GM10266 (cell line): ENCODE measurements around the gene ARTN.

Experiments used
- DNase-seq: peaks from one replicate; pipeline ENCODE4 v3.0.0; 2012; ENCODE audit errors: extremely low spot score
- TF ChIP-seq, protein P1 (sequence below): IDR thresholded peaks from 2 replicates; pipeline ENCODE4 v1.5.1; 2012; ENCODE audit warnings: mild to moderate bottlenecking, low read depth; ENCODE audit not compliant: control insufficient read depth, insufficient read depth; ENCODE audit errors: missing control alignments

ARTN gene

DNA sequence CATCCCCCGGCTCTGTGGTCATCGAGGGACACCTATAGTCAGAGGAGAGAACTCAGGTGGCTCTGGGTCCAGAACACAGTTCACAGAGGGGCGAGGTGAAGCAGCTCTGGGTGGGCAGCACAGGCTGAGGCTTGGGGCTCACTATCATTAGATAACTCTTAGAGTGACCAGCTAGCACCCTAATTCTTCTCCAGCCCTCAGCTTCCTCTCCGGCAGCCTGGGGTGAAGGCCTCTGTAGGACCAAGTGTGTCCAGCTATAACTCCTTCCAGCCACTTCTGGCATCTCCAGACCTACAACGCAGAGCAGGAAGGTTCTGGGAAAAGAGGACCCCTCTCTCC, 1.4 kb downstream of the ARTN start:
- DNase-seq, result no peak
- TF ChIP-seq, protein P1, sequence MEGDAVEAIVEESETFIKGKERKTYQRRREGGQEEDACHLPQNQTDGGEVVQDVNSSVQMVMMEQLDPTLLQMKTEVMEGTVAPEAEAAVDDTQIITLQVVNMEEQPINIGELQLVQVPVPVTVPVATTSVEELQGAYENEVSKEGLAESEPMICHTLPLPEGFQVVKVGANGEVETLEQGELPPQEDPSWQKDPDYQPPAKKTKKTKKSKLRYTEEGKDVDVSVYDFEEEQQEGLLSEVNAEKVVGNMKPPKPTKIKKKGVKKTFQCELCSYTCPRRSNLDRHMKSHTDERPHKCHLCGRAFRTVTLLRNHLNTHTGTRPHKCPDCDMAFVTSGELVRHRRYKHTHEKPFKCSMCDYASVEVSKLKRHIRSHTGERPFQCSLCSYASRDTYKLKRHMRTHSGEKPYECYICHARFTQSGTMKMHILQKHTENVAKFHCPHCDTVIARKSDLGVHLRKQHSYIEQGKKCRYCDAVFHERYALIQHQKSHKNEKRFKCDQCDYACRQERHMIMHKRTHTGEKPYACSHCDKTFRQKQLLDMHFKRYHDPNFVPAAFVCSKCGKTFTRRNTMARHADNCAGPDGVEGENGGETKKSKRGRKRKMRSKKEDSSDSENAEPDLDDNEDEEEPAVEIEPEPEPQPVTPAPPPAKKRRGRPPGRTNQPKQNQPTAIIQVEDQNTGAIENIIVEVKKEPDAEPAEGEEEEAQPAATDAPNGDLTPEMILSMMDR, result no peak

DNA sequence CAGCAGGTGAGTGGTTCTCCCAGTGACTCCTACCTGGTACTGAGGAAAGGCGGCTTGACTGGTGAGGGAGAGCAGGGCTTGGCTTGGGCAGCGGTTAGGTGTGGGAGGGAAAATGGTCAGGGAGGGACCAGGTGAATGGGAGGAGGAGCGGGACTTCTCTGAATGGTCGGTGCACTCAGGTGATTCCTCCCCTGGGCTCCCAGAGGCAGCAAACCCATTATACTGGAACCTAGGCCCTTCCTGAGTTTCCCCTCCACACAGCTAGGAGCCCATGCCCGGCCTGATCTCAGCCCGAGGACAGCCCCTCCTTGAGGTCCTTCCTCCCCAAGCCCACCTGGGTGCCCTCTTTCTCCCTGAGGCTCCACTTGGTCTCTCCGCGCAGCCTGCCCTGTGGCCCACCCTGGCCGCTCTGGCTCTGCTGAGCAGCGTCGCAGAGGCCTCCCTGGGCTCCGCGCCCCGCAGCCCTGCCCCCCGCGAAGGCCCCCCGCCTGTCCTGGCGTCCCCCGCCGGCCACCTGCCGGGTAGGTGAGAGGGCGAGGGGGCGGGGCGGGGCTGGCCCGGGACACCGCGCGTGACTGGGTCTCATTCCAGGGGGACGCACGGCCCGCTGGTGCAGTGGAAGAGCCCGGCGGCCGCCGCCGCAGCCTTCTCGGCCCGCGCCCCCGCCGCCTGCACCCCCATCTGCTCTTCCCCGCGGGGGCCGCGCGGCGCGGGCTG, 2.3 kb downstream of the ARTN start:
- TF ChIP-seq, protein P1, result no peak
- DNase-seq, result peak; percentile 42

DNA sequence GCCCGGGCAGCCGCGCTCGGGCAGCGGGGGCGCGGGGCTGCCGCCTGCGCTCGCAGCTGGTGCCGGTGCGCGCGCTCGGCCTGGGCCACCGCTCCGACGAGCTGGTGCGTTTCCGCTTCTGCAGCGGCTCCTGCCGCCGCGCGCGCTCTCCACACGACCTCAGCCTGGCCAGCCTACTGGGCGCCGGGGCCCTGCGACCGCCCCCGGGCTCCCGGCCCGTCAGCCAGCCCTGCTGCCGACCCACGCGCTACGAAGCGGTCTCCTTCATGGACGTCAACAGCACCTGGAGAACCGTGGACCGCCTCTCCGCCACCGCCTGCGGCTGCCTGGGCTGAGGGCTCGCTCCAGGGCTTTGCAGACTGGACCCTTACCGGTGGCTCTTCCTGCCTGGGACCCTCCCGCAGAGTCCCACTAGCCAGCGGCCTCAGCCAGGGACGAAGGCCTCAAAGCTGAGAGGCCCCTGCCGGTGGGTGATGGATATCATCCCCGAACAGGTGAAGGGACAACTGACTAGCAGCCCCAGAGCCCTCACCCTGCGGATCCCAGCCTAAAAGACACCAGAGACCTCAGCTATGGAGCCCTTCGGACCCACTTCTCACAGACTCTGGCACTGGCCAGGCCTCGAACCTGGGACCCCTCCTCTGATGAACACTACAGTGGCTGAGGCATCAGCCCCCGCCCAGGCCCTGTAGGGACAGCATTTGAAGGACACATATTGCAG, 3.0 kb downstream of the ARTN start:
- TF ChIP-seq, protein P1, result no peak
- peak; percentile 49 for DNase-seq

DNA sequence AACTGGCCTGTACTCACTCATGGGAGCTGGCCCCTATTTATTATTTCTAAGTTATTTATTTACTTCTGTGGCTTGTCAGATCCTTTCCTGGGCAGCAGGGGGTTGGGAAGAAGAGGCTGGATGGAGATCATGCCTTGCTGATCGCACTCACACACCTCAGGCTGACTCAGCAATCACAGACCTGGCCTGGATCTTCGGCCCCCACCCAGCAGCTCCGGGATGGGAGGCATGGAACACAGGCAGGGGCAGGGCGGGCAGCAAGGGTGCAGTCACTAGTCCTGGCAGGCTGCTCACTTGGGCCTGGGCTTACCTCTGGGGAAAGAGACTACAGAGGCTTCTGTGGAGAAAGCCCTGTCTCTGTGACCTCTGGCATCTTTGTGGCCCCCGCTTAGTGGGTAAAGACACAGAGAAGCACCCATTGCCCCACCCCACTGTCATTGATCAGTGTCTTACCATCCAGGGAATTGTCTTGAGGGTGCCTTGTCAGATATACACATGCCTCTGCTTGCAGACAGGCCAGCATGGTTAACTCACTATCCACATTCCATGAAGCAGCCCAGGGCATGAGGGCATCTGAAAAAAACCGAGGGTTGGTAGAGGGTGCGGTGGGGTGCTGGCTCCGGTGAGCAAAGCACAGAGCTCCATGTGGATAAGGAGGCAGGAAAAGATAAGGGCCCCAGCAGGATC, 3.7 kb downstream of the ARTN start:
- TF ChIP-seq, protein P1, result no peak
- DNase-seq, result no peak

DNA sequence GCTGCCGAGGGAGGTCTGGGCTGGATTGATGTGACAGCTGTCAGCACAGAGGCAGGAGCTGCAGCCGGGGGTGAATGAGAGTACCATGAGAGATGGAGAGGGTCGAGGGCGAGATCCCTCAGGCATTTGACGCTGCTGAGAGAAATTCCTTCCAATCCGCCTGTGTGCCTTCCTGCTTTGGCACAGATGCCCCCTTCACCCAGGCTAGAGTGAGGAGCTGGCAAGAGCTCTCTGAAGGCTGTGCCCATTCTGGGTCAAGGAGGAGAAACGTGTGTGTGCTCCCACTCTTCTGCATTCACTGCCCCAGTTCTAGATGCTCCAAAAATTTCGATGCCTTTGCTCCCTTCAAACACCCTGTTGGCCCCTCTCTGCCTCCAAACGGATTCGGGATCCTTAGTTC, 4.8 kb downstream of the ARTN start:
- TF ChIP-seq, protein P1, result no peak
- no peak for DNase-seq

DNA sequence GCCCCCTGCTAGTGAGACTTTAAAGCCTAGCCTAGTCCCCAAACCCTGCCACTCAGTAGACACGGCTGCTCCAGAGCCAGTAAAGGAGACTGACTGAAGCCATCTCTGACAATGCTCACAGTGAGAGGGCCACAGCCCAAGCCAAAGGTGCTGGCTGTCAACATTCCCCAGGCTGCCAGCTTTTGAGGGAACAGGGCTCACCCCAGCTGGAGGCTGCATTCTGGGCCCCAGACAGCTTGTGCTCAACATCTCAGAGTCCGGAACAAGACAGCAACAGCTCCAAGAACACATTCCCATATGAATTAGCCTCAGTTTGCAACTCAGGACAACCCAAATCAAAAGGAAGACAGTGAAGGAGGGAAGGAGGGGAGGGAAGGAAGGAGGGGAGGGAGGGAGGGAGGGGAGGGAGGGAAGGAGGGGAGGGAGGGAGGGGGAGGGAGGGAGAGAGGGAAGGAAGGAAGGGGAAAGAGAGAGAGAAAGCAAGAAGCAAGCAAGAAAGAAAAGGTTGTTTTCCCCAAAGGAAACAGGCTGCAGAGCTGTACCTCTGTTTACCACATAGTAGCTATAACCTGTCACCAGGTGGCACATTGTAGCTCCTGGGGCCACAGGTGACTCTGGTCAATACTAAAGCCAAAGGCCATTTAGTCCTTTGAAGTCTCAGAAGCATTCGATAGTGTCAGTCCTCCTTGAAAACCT, 5.4 kb downstream of the ARTN start:
- TF ChIP-seq, protein P1, result no peak
- no peak for DNase-seq

DNA sequence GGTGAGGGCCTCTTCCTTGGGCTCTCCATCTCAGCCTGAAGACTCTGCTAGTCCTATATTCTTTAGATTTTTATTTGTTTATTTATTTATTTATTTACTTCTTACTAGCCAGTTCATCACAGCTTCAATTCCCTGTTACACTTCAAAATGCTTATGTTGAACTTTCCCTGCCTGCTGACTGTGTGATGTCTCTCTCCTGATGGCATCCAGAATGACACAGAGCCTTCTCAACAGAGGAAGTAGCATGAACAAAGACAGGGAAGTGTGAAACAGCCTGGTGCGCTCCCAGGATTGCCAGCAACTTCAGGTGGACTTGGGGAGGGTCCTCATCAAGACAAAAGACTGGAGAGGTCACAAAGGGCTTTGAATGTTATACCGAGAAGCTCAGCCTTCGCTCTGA, 8.8 kb downstream of the ARTN start:
- no peak for DNase-seq
- TF ChIP-seq, protein P1, result no peak
